ENCODE data around the gene PIGQ.

Gene PIGQ

DNA sequence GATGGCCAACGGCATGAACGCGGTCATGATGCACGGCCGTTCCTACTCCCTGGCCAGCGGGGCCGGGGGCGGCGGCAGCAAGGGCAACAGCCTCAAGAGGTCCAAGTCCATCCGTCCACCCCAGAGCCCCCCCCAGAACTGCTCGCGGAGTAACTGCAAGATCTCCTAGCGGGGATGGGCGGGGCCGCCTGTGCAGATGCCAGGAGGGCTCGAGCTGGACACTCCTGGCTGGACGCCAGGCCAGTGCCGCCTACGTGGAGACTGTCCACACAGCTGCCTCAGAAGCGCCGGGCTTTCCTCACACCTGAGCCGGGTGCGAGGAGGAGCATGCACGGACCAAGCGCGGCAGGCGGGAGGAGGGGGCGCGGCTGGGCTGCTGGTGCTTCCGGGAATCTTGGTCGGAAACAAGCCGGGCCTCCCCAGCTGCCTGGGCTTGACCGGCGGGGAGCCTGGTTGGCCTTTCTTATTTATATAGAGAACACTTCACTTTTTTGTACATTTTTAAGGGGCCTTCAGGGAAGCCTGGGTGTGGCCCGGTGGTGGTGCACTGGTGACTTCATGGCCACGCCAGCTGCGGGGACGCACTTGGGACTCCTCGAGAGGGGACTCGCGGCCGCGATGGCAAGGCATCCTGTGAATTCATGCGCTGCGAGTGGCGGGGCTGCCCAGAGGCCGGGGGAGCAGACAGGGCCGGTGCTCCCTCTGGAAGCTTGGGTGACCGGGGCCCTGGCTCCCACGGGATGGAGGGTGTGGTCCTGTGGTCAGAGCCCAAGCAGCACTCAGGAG, 57.9 kb downstream of the PIGQ start:
- Mint-ChIP-seq H3K27ac (no peak overlapping the region), H3K4me3 (no peak overlapping the region), H3K36me3 (peaks cover 24% of the 10 kb centered on the region), H3K4me1 (no peaks in the 10 kb centered on the region), H3K9me3 (no peaks in the 10 kb centered on the region)
- DNase-seq (ENCODE audit: low spot score in 2 of 2) (no peak), ATAC-seq (no peak)

DNA sequence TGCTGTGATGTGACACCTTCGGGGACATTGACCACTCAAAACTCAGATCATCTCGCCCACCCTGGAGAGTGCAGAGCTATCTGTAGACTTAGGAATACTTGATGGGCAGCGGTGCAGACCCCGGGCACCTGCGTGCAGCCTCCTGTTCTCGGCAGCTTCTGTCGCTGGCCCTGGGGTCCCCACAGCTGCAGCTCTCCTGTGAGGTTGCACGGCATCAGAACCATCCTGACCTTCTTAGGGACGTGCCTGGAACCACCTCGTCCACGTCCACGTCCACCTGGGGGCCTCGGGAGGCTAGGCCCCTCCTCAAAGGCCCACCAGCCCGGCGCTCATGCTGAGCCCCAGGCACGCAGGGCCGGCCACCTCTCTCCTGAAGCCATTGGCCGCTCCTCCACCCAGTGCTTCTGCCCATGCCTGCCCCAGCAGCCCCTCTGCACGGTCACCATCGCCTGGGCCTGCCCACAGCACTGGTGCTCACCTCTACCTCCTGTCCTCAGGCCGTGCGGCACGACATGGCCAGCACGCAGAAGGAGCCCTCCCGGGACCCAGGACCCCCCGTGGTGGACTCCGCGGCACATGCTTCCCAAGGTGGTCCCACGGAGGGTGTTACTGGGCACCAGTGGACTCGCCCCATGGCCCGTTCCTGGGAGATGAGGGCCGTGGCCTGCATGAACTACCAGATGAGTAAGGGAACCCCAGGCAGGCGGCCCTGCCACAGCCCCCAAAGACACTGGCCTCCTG, 58.7 kb downstream of the PIGQ start:
- H3K4me3 Mint-ChIP-seq = no peak overlapping the region
- H3K4me1 Mint-ChIP-seq = no peaks in the 10 kb centered on the region
- peaks cover 24% of the 10 kb centered on the region for H3K36me3 Mint-ChIP-seq
- ATAC-seq = peak; percentile 5
- H3K27ac Mint-ChIP-seq = peak overlapping the region; percentile 14
- DNase-seq (ENCODE audit: low spot score in 2 of 2) = no peak
- H3K9me3 Mint-ChIP-seq = no peaks in the 10 kb centered on the region

DNA sequence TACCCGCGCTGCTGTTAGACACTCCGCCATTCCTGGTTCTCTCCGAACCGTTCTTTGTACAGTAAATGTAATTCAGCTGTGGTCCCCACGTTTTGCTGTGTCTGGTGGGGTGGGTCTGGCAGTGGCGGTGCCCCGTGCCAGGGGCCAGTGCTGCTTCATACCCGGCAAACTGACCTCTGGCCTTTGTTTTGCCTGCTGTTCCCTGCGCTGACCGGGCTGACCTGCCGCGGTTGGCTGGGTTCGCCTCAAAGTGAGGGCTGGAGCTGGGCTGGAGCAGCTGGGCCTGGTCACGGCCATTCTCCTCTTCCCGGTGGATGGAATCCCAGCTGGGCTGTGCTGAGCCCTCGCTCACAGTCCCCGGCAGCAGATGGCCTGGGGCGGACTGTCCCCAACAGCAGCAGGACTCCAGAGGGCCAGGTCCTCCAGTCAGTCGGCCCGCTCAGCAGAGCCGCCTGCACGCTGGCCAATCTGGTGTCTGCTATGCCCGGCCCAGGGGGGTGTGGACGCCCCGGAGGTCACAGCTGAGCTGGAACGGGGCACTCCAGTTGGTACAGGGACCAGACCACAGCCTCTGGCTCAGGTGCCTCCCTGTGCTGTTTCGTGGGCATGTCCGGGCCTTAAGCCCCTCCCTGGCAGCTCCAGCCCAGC, 59.5 kb downstream of the PIGQ start:
- peak overlapping the region; percentile 26 for H3K27ac Mint-ChIP-seq
- DNase-seq (ENCODE audit: low spot score in 2 of 2) (no peak), ATAC-seq (no peak)
- peaks cover 31% of the 10 kb centered on the region for H3K36me3 Mint-ChIP-seq
- no peak overlapping the region for H3K4me3 Mint-ChIP-seq
- no peaks in the 10 kb centered on the region for H3K9me3 Mint-ChIP-seq
- H3K4me1 Mint-ChIP-seq = peaks cover 4% of the 10 kb centered on the region

DNA sequence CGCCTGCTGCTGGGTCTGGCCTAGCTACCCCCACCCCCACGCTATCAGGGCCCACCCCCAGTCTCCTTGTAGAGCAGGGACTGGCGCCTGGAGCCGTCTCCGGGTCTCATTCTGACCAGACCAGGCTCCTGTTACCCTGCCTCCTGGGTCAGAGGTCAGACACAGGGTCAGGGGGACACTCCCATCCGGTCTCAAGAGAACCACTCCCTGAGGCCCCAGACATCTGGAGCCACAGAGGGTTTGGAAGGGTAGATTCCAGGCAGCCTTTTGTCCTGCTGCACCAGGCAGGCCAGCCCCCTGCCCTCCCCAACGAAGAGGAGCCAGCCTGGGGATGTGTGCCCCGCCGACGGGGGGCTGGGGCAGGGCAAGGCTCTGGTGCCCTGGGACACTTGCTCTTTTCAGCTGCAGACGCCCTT, 60.1 kb downstream of the PIGQ start:
- Mint-ChIP-seq H3K36me3 (peaks cover 32% of the 10 kb centered on the region), H3K9me3 (no peaks in the 10 kb centered on the region), H3K4me3 (no peak overlapping the region), H3K27ac (peak overlapping the region; percentile 26), H3K4me1 (peaks cover 9% of the 10 kb centered on the region)
- ATAC-seq = no peak
- no peak for DNase-seq (ENCODE audit: low spot score in 2 of 2)

DNA sequence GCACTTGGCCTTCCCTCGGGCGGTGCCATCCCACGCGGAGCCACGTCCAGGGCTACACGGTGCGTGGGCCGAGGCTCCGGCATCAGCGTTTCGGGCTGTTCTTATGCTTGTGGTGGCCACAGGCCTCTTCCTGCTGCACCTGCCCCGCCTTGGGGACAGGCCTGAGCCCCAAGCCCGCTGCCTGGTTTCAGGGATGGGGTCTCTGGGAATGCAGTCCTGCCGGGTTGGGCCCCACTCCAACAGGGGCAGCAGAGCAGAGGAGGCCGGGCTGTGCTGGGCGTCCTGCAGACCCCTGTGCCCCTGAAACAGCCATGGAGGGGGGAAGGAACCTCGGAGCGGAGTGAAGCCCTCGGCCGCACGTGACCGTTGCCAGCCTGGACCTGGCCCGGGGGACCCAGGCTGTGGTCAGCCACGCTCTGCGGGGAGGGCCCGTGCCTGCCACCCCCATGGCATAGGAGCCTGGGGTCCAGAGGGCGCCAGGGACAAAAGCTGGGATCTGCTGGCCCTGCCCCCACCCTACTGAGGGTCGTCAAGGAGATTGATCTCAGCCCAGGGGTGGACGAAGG, 60.6 kb downstream of the PIGQ start:
- Mint-ChIP-seq H3K9me3 (no peaks in the 10 kb centered on the region), H3K27ac (peak overlapping the region; percentile 26), H3K4me1 (peaks cover 12% of the 10 kb centered on the region), H3K4me3 (no peak overlapping the region), H3K36me3 (peaks cover 32% of the 10 kb centered on the region)
- DNase-seq (ENCODE audit: low spot score in 2 of 2) (no peak), ATAC-seq (no peak)

DNA sequence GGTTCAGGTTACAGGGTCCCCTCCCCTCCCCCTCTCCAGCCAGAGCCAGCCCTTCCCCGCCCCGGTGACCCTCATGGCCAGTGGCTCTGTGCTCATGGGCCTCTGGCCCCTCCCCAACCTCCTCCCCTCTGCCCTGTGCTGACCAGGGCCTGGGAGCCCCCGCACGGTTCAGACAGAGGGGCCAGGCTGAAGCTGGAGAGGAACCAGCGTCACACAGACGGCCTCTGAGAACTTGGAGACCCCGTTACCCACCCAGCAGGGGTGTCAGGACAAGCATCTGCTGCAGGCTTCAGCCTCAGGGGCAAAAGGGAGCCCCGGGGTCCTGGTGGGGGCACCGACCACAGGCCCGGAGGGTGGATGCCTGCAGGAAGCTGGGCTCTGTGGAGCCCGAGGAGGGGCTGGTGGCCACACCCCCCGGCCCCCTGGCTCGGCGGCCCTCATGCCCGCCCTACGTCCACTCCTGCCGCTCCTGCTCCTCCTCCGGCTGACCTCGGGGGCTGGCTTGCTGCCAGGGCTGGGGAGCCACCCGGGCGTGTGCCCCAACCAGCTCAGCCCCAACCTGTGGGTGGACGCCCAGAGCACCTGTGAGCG, 61.1 kb downstream of the PIGQ start, which contains the start of gene WFIKKN1:
WFIKKN1 (plus strand) TSS at position 171 of the 591 bp plus-strand sequence; CDS start at position 440, 269 bp downstream.
- no peak within 1 kb of the TSS for H3K4me3 Mint-ChIP-seq
- peaks cover 32% of the 10 kb centered on the region for H3K36me3 Mint-ChIP-seq
- DNase-seq (ENCODE audit: low spot score in 2 of 2) = no peak
- peaks cover 12% of the 10 kb centered on the region for H3K4me1 Mint-ChIP-seq
- H3K27ac Mint-ChIP-seq = peak within 1 kb of the TSS; percentile 26
- no peak for ATAC-seq
- no peaks in the 10 kb centered on the region for H3K9me3 Mint-ChIP-seq

DNA sequence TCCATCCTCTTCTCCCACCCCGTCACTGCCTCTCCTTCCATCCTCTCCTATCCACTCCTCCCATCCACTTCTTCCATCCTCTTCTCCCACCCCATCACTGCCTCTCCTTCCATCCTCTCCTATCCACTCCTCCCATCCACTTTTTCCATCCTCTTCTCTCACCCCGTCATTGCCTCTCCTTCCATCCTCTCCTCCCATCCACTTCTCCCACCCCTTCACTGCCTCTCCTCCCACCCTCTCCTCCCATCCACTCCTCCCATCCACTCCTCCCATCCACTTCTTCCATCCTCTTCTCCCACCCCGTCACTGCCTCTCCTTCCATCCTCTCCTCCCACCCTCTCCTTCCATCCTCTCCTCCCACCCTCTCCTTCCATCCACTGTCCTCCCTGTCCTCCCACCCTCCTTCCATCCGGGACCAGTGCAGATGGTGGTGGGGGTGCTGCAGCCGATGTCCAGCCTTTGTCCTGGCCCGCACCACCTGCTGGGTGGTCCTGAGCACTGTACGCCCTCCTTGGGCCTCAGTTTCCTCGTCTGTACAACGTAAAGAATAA, 62.1 kb downstream of the PIGQ start:
- H3K27ac Mint-ChIP-seq = no peak overlapping the region
- no peak for ATAC-seq
- H3K4me3 Mint-ChIP-seq = no peak overlapping the region
- H3K9me3 Mint-ChIP-seq = no peaks in the 10 kb centered on the region
- peaks cover 19% of the 10 kb centered on the region for H3K4me1 Mint-ChIP-seq
- DNase-seq (ENCODE audit: low spot score in 2 of 2) = no peak
- peaks cover 37% of the 10 kb centered on the region for H3K36me3 Mint-ChIP-seq

DNA sequence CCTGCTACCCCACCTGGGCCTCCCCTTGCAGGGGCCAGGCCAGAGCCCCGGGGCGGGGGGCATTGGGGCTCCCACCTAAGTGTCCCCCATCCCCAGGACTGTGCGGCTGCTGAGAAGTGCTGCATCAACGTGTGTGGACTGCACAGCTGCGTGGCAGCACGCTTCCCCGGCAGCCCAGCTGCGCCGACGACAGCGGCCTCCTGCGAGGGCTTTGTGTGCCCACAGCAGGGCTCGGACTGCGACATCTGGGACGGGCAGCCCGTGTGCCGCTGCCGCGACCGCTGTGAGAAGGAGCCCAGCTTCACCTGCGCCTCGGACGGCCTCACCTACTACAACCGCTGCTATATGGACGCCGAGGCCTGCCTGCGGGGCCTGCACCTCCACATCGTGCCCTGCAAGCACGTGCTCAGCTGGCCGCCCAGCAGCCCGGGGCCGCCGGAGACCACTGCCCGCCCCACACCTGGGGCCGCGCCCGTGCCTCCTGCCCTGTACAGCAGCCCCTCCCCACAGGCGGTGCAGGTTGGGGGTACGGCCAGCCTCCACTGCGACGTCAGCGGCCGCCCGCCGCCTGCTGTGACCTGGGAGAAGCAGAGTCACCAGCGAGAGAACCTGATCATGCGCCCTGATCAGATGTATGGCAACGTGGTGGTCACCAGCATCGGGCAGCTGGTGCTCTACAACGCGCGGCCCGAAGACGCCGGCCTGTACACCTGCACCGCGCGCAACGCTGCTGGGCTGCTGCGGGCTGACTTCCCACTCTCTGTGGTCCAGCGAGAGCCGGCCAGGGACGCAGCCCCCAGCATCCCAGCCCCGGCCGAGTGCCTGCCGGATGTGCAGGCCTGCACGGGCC, 62.9 kb downstream of the PIGQ start:
- no peak overlapping the region for H3K27ac Mint-ChIP-seq
- DNase-seq (ENCODE audit: low spot score in 2 of 2) = no peak
- ATAC-seq = no peak
- peaks cover 19% of the 10 kb centered on the region for H3K4me1 Mint-ChIP-seq
- no peak overlapping the region for H3K4me3 Mint-ChIP-seq
- H3K36me3 Mint-ChIP-seq = peaks cover 40% of the 10 kb centered on the region
- no peaks in the 10 kb centered on the region for H3K9me3 Mint-ChIP-seq

DNA sequence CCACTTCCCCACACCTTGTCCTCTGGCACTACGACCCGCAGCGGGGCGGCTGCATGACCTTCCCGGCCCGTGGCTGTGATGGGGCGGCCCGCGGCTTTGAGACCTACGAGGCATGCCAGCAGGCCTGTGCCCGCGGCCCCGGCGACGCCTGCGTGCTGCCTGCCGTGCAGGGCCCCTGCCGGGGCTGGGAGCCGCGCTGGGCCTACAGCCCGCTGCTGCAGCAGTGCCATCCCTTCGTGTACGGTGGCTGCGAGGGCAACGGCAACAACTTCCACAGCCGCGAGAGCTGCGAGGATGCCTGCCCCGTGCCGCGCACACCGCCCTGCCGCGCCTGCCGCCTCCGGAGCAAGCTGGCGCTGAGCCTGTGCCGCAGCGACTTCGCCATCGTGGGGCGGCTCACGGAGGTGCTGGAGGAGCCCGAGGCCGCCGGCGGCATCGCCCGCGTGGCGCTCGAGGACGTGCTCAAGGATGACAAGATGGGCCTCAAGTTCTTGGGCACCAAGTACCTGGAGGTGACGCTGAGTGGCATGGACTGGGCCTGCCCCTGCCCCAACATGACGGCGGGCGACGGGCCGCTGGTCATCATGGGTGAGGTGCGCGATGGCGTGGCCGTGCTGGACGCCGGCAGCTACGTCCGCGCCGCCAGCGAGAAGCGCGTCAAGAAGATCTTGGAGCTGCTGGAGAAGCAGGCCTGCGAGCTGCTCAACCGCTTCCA, 63.7 kb downstream of the PIGQ start:
- H3K4me1 Mint-ChIP-seq = peaks cover 19% of the 10 kb centered on the region
- peak overlapping the region; percentile 92 for H3K4me3 Mint-ChIP-seq
- no peak for DNase-seq (ENCODE audit: low spot score in 2 of 2)

More for the DNA sequence above, 63.7 kb downstream of the PIGQ start:
- Mint-ChIP-seq H3K9me3 (no peaks in the 10 kb centered on the region), H3K27ac (no peak overlapping the region), H3K36me3 (peaks cover 36% of the 10 kb centered on the region)
- no peak for ATAC-seq
